GM23338 (cell line): ENCODE measurements around the gene TMA16. TPM values are rescaled to one million over a fixed set of nuclear protein-coding genes. Genes with fewer than 3 reads are reported as not detected.

Experiments used
- ATAC-seq: fragments of 200-7000 bp; cut with Tn5 transposase; 3 replicates; pipeline ENCODE4 v1.9.1; 2020
- DNase-seq: peaks from one replicate; pipeline ENCODE4 v3.0.0-alpha.2; 2015; ENCODE audit warnings: low spot score
- H2AFZ ChIP-seq: fragments of 200-600 bp; sonication (generic); 2 replicates; pipeline ENCODE4 v1.8.0; 2016; ENCODE audit warnings: antibody characterized with exemption, mild to moderate bottlenecking, moderate library complexity
- H3F3A ChIP-seq: fragments of 200-600 bp; sonication (generic); replicated peaks from 2 replicates; pipeline ENCODE4 v1.8.0; 2017; ENCODE audit warnings: antibody characterized with exemption, mixed run types, low read depth
- H3K27ac ChIP-seq: fragments of 200-600 bp; sonication (generic); 2 replicates; pipeline ENCODE4 v1.6.1; 2016; ENCODE audit warnings: low read depth
- H3K27me3 ChIP-seq: fragments of 200-600 bp; sonication (generic); 2 replicates; pipeline ENCODE4 v1.8.0; 2016; ENCODE audit warnings: mild to moderate bottlenecking, mixed run types, moderate library complexity; ENCODE audit not compliant: insufficient read depth
- H3K36me3 ChIP-seq: fragments of 200-600 bp; sonication (generic); 2 replicates; pipeline ENCODE4 v1.8.0; 2016; ENCODE audit warnings: mild to moderate bottlenecking; ENCODE audit not compliant: insufficient read depth
- H3K4me1 ChIP-seq: fragments of 200-600 bp; sonication (generic); 2 replicates; pipeline ENCODE4 v1.8.0; 2016; ENCODE audit warnings: mild to moderate bottlenecking, moderate library complexity; ENCODE audit not compliant: insufficient read depth
- H3K4me2 ChIP-seq: fragments of 200-600 bp; sonication (generic); 2 replicates; pipeline ENCODE4 v1.7.1; 2017; ENCODE audit warnings: mixed run types
- H3K4me3 ChIP-seq: fragments of 200-600 bp; sonication (generic); 2 replicates; pipeline ENCODE4 v1.6.1; 2016; ENCODE audit warnings: mixed run types
- H3K79me2 ChIP-seq: fragments of 200-600 bp; sonication (generic); replicated peaks from 2 replicates; pipeline ENCODE4 v1.8.0; 2017; ENCODE audit warnings: mild to moderate bottlenecking; ENCODE audit not compliant: insufficient read depth
- H3K9me2 ChIP-seq: fragments of 200-600 bp; sonication (generic); 2 replicates; pipeline ENCODE4 v1.8.0; 2017; ENCODE audit not compliant: insufficient read depth
- H4K20me1 ChIP-seq: fragments of 200-600 bp; sonication (generic); replicated peaks from 2 replicates; pipeline ENCODE4 v1.8.0; 2017; ENCODE audit warnings: mild to moderate bottlenecking; ENCODE audit not compliant: insufficient read depth
- H3K27ac Mint-ChIP-seq: 2 replicates; pipeline ENCODE4 v1.8.0; 2020; ENCODE audit warnings: inconsistent platforms, mild to moderate bottlenecking, moderate library complexity, mixed read lengths
- H3K27me3 Mint-ChIP-seq: 3 replicates; pipeline ENCODE4 v1.8.0; 2022; ENCODE audit warnings: low read depth, mild to moderate bottlenecking, moderate library complexity, mixed read lengths, inconsistent platforms; ENCODE audit not compliant: insufficient read depth, poor library complexity
- H3K36me3 Mint-ChIP-seq: 3 replicates; pipeline ENCODE4 v1.8.0; 2021; ENCODE audit warnings: low read depth, mild to moderate bottlenecking, inconsistent platforms, moderate library complexity, mixed read lengths
- H3K4me1 Mint-ChIP-seq: 3 replicates; pipeline ENCODE4 v1.8.0; 2020; ENCODE audit warnings: mild to moderate bottlenecking, inconsistent platforms, mixed read lengths
- H3K4me3 Mint-ChIP-seq: 3 replicates; pipeline ENCODE4 v1.8.0; 2021; ENCODE audit warnings: moderate library complexity, mild to moderate bottlenecking, inconsistent platforms, mixed read lengths
- H3K9me3 Mint-ChIP-seq: 3 replicates; pipeline ENCODE4 v1.8.0; 2020; ENCODE audit warnings: moderate library complexity, mild to moderate bottlenecking, inconsistent platforms, mixed read lengths
- ETS1 ChIP-seq: IDR thresholded peaks from 2 replicates; pipeline ENCODE4 v1.6.1; 2016; ENCODE audit warnings: antibody characterized with exemption
- polyA plus RNA-seq: library from polyadenylated mRNA; unstranded; fragments of >200 nt; fragmentation: Nextera tagmentation; extraction: Ambion mirVana; gene quantifications from 2 replicates; pipeline ENCODE4 v1.2.1, GENCODE V29; 2016
- total RNA-seq: library from RNA; depleted of rRNA; stranded (reverse); fragments of >200 nt; shearing (Covaris generic); gene quantifications from 2 replicates; pipeline ENCODE4 v1.2.3, GENCODE V29; 2014; rRNA removed

The TMA16 gene
- total and polyA plus RNA-seq, 2 experiments from 2014 or later = 46.4 to 96.1 TPM

GRCh38 chr4:163568843-163569242 lies 74.4 kb downstream of the TMA16 start:
- H3K27ac Mint-ChIP-seq = no peak overlapping the region

More at GRCh38 chr4:163568843-163569242, 74.4 kb downstream of the TMA16 start:
- Histone ChIP-seq H3K4me3 (no peak overlapping the region), H3K79me2 (no peaks in the 10 kb centered on the region), H3K27me3 (no peaks in the 10 kb centered on the region), H2AFZ (no peak overlapping the region), H3F3A (no peaks in the 10 kb centered on the region), H3K4me2 (no peak overlapping the region), H3K27ac (no peak overlapping the region), H3K4me1 (peaks cover 24% of the 10 kb centered on the region), H3K36me3 (no peaks in the 10 kb centered on the region), H3K9me2 (no peaks in the 10 kb centered on the region), H4K20me1 (no peaks in the 10 kb centered on the region)
- TF ChIP-seq ETS1 = no peak
- Mint-ChIP-seq H3K9me3 (no peaks in the 10 kb centered on the region; the same call in 2 of the 3 replicates), H3K4me3 (no peak overlapping the region), H3K36me3 (peaks cover 4% of the 10 kb centered on the region; the same call in 2 of the 3 replicates), H3K4me1 (peaks cover 26% of the 10 kb centered on the region), H3K27me3 (no peaks in the 10 kb centered on the region)
- ATAC-seq (no peak), DNase-seq (no peak)

Other genes starting within 250 kb of the TMA16 start
- 7.4 and 10.9 TPM in 2 replicates for gene NPY1R, start 162.1 kb upstream of the TMA16 start, total RNA-seq
- 3.1 and 3.8 TPM in 2 replicates for gene NPY1R, start 162.1 kb upstream of the TMA16 start, polyA plus RNA-seq
- gene NPY5R, start 150.8 kb upstream of the TMA16 start, total RNA-seq = 2.4 and 3.4 TPM in 2 replicates
- 1.2 and 1.8 TPM in 2 replicates for gene NPY5R, start 150.8 kb upstream of the TMA16 start, polyA plus RNA-seq
- 0.07 TPM in 1 of 2 replicates, not detected in the other for gene TKTL2, start 20.9 kb upstream of the TMA16 start, total RNA-seq
- not detected in 2 replicates for gene TKTL2, start 20.9 kb upstream of the TMA16 start, polyA plus RNA-seq